Stimulated activated CD4-positive, alpha-beta T cell treated with anti-CD3 and anti-CD28 coated beads, Interleukin-2, amount 100 ng/mL, for 48 hours (primary cell): Measurements from ENCODE around the gene KRT80.

ENCODE experiments used
- DNase-seq, 2 donors: peaks; one replicate each; pipeline ENCODE4 v3.0.0-alpha.2; 2020

The KRT80 gene

GRCh38 chr12:52210186-52210924 is 18.5 kb upstream of the KRT80 start:
- DNase-seq, result no peak

GRCh38 chr12:52209321-52209720 is 17.5 kb upstream of the KRT80 start:
- no peak for DNase-seq

GRCh38 chr12:52208424-52209165 is 16.8 kb upstream of the KRT80 start:
- no peak for DNase-seq

- no peak for DNase-seq
These were observed 16.1 kb upstream of the KRT80 start for GRCh38 chr12:52207895-52208294.

GRCh38 chr12:52207106-52207505 is 15.3 kb upstream of the KRT80 start:
- DNase-seq, result no peak

- DNase-seq, result no peak
These were observed 14.7 kb upstream of the KRT80 start for GRCh38 chr12:52206304-52207040.

- DNase-seq, result no peak
These were observed 13.9 kb upstream of the KRT80 start for GRCh38 chr12:52205612-52206303.

GRCh38 chr12:52204931-52205505 is 13.2 kb upstream of the KRT80 start:
- DNase-seq, result no peak

- no peak for DNase-seq
These were observed 12.5 kb upstream of the KRT80 start for GRCh38 chr12:52204095-52204930.

GRCh38 chr12:52203079-52203921 is 11.5 kb upstream of the KRT80 start:
- DNase-seq, result no peak

- no peak for DNase-seq
These were observed 10.7 kb upstream of the KRT80 start for GRCh38 chr12:52202361-52203078.

GRCh38 chr12:52201451-52201839 is 9.6 kb upstream of the KRT80 start:
- no peak for DNase-seq

- DNase-seq, result no peak
These were observed 9.1 kb upstream of the KRT80 start for GRCh38 chr12:52200781-52201450.

- DNase-seq, result no peak
These were observed 8.4 kb upstream of the KRT80 start for GRCh38 chr12:52200086-52200780.

GRCh38 chr12:52199294-52199919 is 7.6 kb upstream of the KRT80 start:
- DNase-seq, result no peak

GRCh38 chr12:52198454-52199215 is 6.8 kb upstream of the KRT80 start:
- DNase-seq, result no peak

GRCh38 chr12:52197371-52198231 is 5.8 kb upstream of the KRT80 start:
- no peak for DNase-seq
